ENCODE results near the gene UNC119. TPM values are rescaled to one million over a fixed set of nuclear protein-coding genes. Genes with fewer than 3 reads are reported as not detected.

Gene UNC119
- polyA plus RNA-seq, 3 donors: 77.5 to 189 (median 80.2) TPM

- no peak for TF ChIP-seq CTCF (IDR thresholded peaks at IDR 0.05)
These were observed 53.1 kb downstream of the UNC119 start for GRCh38 chr17:28499364-28499664.

GRCh38 chr17:28498652-28499363 lies 53.6 kb downstream of the UNC119 start:
- H3K4me1 Mint-ChIP-seq: peaks cover 1% of the 10 kb centered on the region
- H3K27me3 ChIP-seq (ENCODE audit: control insufficient read depth in 2 of 2, insufficient read depth in 2 of 2, low read length in 2 of 2): no peaks in the 10 kb centered on the region
- H3K27ac Mint-ChIP-seq: no peak overlapping the region
- H3K4me3 ChIP-seq (replicated peaks in 1 of 3; ENCODE audit: low read depth in 2 of 3, low read length in 3 of 3): no peak overlapping the region
- no peak overlapping the region for H3K27ac ChIP-seq (ENCODE audit: low read depth in 1 of 2, low read length in 2 of 2)
- no peak overlapping the region for H3K4me2 ChIP-seq (replicated peaks; ENCODE audit: extremely low read depth, low read length, poor library complexity, severe bottlenecking)
- H3K4me3 Mint-ChIP-seq: no peak overlapping the region
- no peaks in the 10 kb centered on the region for H3K36me3 ChIP-seq (replicated peaks in 1 of 2; ENCODE audit: control insufficient read depth in 1 of 2, insufficient read depth in 2 of 2, low read length in 2 of 2)
- no peak for DNase-seq
- H3K9me3 ChIP-seq (replicated peaks in 1 of 2; ENCODE audit: control insufficient read depth in 1 of 2, insufficient read depth in 1 of 2, low read length in 2 of 2): no peaks in the 10 kb centered on the region
- no peaks in the 10 kb centered on the region for H3K36me3 Mint-ChIP-seq
- H3K4me1 ChIP-seq (ENCODE audit: control insufficient read depth in 1 of 2, insufficient read depth in 2 of 2, low read length in 2 of 2): no peaks in the 10 kb centered on the region
- 86% methylated on average over 8 of the region's 12 CpGs for WGBS (ENCODE audit: insufficient coverage)
- peaks cover 1 to 4% (median 3%) of the 10 kb centered on the region in 3 donors for H3K27me3 Mint-ChIP-seq (ENCODE audit: low read depth in 3 of 3)
- H2AFZ ChIP-seq (ENCODE audit: insufficient read depth, low read depth, low read length, poor library complexity, severe bottlenecking): no peak overlapping the region
- no peaks in the 10 kb centered on the region for H3K79me2 ChIP-seq (ENCODE audit: insufficient read depth, low read length)
- no peak for TF ChIP-seq CTCF (IDR thresholded peaks at IDR 0.05)
- intact Hi-C loops (cut with micrococcal nuclease): no loop called here
- H3K9ac ChIP-seq (ENCODE audit: insufficient read depth, low read length, poor library complexity, severe bottlenecking): no peak overlapping the region
- no peaks in the 10 kb centered on the region for H3K9me3 Mint-ChIP-seq
- H4K20me1 ChIP-seq (ENCODE audit: insufficient read depth, low read length): no peaks in the 10 kb centered on the region

More at GRCh38 chr17:28499364-28499664, 53.1 kb downstream of the UNC119 start:
- Histone ChIP-seq H3K4me1 (ENCODE audit: control insufficient read depth in 1 of 2, insufficient read depth in 2 of 2, low read length in 2 of 2) (no peaks in the 10 kb centered on the region), H3K27me3 (ENCODE audit: control insufficient read depth in 2 of 2, insufficient read depth in 2 of 2, low read length in 2 of 2) (no peaks in the 10 kb centered on the region), H3K9me3 (replicated peaks in 1 of 2; ENCODE audit: control insufficient read depth in 1 of 2, insufficient read depth in 1 of 2, low read length in 2 of 2) (no peaks in the 10 kb centered on the region), H3K36me3 (replicated peaks in 1 of 2; ENCODE audit: control insufficient read depth in 1 of 2, insufficient read depth in 2 of 2, low read length in 2 of 2) (no peaks in the 10 kb centered on the region), H3K27ac (ENCODE audit: low read depth in 1 of 2, low read length in 2 of 2) (no peak overlapping the region), H4K20me1 (ENCODE audit: insufficient read depth, low read length) (no peaks in the 10 kb centered on the region), H3K4me3 (replicated peaks in 1 of 3; ENCODE audit: low read depth in 2 of 3, low read length in 3 of 3) (no peak overlapping the region), H2AFZ (ENCODE audit: insufficient read depth, low read depth, low read length, poor library complexity, severe bottlenecking) (no peak overlapping the region), H3K9ac (ENCODE audit: insufficient read depth, low read length, poor library complexity, severe bottlenecking) (no peak overlapping the region), H3K4me2 (replicated peaks; ENCODE audit: extremely low read depth, low read length, poor library complexity, severe bottlenecking) (no peak overlapping the region), H3K79me2 (ENCODE audit: insufficient read depth, low read length) (no peaks in the 10 kb centered on the region)
- Mint-ChIP-seq H3K4me3 (no peak overlapping the region), H3K27me3 (ENCODE audit: low read depth in 3 of 3) (peaks cover 1 to 6% (median 5%) of the 10 kb centered on the region in 3 donors), H3K36me3 (no peaks in the 10 kb centered on the region), H3K9me3 (no peaks in the 10 kb centered on the region), H3K27ac (no peak overlapping the region), H3K4me1 (peaks cover 1% of the 10 kb centered on the region)
- intact Hi-C loops (cut with micrococcal nuclease): no loop called here
- 97% methylated on average over 8 of the region's 9 CpGs for WGBS (ENCODE audit: insufficient coverage)
- DNase-seq: no peak

All from CD14-positive monocyte (primary cell).